Measurements from ENCODE around the gene DNASE2B.

DNA sequence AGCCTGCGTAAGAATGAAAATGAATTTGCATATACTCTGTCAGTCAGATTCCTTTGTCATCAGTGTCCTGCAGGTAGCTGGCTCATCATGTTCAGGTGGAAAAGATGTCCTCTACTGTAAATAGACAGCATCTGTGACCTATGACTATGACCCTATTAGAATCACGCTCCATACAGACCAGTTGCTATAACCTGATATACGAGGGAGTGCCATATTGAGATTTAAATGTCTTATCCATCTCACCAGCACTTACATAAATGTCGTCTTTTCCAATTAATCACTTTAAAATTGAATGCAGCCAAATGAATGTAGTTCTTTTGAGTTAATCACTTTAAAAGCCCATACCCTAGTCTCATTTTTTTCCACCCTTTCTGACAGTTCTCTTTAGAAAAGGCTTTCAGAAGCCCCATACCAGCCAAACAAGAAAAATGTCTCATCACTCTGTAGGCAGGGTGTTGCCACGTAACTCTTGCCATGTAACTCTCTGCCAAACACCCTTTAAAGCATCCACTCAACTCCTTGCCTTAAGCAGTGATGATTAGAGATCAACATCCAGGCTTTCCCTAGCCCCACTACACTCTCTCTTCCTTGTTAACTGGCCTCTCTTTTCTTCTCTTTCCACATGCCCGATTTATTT is 26.3 kb downstream of the DNASE2B start:
- TF ChIP-seq POLR2A (IDR thresholded peaks at IDR 0.05; ENCODE audit: low read depth, low read length) (no peak), CTCF (IDR thresholded peaks at IDR 0.05; ENCODE audit: extremely low read depth in 1 of 2, insufficient read depth in 1 of 2, low read depth in 1 of 2, low read length in 2 of 2) (no peak), POLR2AphosphoS5 (IDR thresholded peaks at IDR 0.05; ENCODE audit: insufficient read depth, low read depth, low read length) (no peak), GATA2 (IDR thresholded peaks at IDR 0.05; ENCODE audit: insufficient read depth, insufficient read length, low read depth, low read length) (no peak), EZH2 (IDR thresholded peaks at IDR 0.05; ENCODE audit: borderline replicate concordance, low read depth, low read length, severe bottlenecking) (no peak), JUN (IDR thresholded peaks at IDR 0.05; ENCODE audit: borderline replicate concordance, insufficient read depth, insufficient read length, low read depth) (no peak), MAX (IDR thresholded peaks at IDR 0.05; ENCODE audit: insufficient read depth, insufficient read length) (no peak), MYC (IDR thresholded peaks at IDR 0.05; ENCODE audit: low read depth, low read length) (no peak)
